ENCODE results near the gene MS4A6E.

- TF ChIP-seq KDM1A (IDR thresholded peaks at IDR 0.05; ENCODE audit: borderline replicate concordance, low read length) (no peak), SP1 (IDR thresholded peaks at IDR 0.05; ENCODE audit: low read depth, low read length) (no peak), CTCF (IDR thresholded peaks at IDR 0.05; ENCODE audit: control extremely low read depth in 1 of 3, insufficient read depth in 1 of 3, low read depth in 1 of 3, low read length in 3 of 3) (no peak), TAF1 (IDR thresholded peaks at IDR 0.05; ENCODE audit: low read depth, low read length) (no peak), POLR2AphosphoS5 (IDR thresholded peaks at IDR 0.05; ENCODE audit: low read depth, low read length) (no peak), FOSL1 (IDR thresholded peaks at IDR 0.05; ENCODE audit: insufficient read depth, low read depth, low read length) (no peak), JUN (IDR thresholded peaks at IDR 0.05; ENCODE audit: low read depth, low read length) (no peak), TEAD4 (IDR thresholded peaks at IDR 0.05; ENCODE audit: low read depth, low read length) (no peak)
Measured at GRCh38 chr11:60390419-60390818, 63.4 kb downstream of the MS4A6E start.

Data from H1 (cell line).